GM10248 (cell line): ENCODE measurements around the gene NXF3.

Experiments
- CTCF ChIA-PET: fragments of 300-600 bp; sonication (Branson Sonifier 250); formaldehyde crosslinking; extraction: SDS; loops from one replicate; lab custom pipeline; 2021; ENCODE audit warnings: antibody characterized with exemption; lab: Yijun Ruan, JAX
- POLR2A ChIA-PET: fragments of 350-650 bp; sonication (Branson Sonifier 250); formaldehyde crosslinking; extraction: SDS; loops from one replicate; lab custom pipeline; 2020; ENCODE audit warnings: antibody characterized with exemption; lab: Yijun Ruan, JAX
- DNase-seq: peaks from one replicate; pipeline ENCODE4 v3.0.0; 2012; ENCODE audit errors: extremely low spot score
- TF ChIP-seq, protein P1 (sequence below): IDR thresholded peaks from 2 replicates; pipeline ENCODE4 v1.5.1; 2012; ENCODE audit warnings: mild to moderate bottlenecking, low read depth; ENCODE audit errors: extremely low read depth, missing control alignments, control extremely low read depth

Gene NXF3

DNA sequence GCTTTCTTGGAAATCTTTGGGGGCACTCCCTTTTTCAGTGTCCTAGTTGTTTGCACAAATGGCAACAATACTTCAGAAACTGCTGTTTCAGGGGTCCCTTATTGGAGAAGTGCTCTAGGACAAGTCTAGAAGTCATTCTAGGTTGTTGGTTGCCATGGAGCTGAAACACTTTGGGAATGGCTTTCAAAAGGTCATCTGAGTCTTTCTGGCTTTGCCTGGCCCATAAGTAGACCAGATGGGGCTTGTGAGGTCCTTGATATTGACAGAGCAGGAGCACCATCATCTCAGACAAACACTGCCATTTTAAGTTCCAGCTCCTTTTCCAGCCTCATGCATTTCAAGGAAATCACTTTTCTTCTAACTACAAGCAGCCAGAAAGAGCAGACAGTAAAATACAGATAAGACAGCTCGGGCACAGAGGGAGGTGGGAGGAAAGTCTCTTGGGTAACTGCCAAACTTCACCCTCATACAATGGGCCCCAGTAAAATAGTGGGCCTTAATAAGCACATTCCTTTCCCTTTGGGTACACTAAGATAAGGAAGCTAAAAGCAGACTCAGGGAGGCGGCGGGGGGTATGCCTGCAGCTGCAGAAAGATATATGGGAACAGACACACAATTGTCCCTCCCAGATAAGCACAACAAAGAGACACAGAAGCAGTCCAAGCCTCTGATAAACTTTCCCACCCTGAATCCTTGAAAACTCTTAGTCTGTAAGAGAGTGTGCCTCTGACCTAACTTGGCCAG is 8.5 kb upstream of the NXF3 start:
- DNase-seq = no peak
- ChIA-PET POLR2A (no interaction called here), CTCF (no interaction called here)
- TF ChIP-seq, protein P1, sequence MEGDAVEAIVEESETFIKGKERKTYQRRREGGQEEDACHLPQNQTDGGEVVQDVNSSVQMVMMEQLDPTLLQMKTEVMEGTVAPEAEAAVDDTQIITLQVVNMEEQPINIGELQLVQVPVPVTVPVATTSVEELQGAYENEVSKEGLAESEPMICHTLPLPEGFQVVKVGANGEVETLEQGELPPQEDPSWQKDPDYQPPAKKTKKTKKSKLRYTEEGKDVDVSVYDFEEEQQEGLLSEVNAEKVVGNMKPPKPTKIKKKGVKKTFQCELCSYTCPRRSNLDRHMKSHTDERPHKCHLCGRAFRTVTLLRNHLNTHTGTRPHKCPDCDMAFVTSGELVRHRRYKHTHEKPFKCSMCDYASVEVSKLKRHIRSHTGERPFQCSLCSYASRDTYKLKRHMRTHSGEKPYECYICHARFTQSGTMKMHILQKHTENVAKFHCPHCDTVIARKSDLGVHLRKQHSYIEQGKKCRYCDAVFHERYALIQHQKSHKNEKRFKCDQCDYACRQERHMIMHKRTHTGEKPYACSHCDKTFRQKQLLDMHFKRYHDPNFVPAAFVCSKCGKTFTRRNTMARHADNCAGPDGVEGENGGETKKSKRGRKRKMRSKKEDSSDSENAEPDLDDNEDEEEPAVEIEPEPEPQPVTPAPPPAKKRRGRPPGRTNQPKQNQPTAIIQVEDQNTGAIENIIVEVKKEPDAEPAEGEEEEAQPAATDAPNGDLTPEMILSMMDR = no peak

DNA sequence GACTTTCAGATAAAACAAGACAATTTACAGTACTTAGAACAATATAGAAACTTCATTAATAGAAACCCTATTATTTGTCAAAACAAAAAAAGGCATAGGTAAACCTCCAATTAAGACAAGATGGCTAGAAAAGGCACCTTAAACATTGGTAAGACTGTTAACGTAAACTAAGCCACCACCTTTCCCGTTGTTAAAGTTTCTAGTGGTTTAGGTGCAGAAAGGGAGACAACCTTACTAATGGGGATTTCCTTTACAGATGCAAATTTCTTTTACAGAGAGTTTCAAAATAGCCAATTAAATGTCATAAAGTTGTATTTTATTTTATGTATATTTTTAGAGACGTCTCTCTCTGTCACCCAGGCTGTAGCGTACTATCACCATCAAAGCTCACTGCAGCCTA is 7.5 kb upstream of the NXF3 start:
- CTCF ChIA-PET = no interaction called here
- POLR2A ChIA-PET = no interaction called here
- no peak for DNase-seq
- TF ChIP-seq, protein P1 = no peak

DNA sequence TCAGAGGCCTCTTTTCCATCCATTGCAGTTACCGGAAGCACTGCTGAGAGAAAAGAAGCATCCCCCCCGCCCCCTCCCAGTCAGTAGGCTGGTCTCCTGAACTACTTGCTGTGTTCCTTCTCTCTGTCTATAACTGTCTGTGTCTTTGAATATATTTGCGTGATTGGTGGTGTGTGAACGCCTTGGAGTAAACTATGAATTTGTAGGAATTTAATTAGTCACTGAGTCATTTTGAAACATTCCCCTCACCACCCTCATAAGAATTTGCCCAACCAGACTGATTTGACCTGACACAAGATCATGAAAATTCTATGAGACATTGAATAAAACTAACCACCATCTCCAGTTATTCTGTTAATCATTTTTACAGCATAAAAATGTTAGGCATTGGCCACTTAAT is 6.7 kb upstream of the NXF3 start:
- ChIA-PET POLR2A (no interaction called here), CTCF (no interaction called here)
- DNase-seq = no peak
- TF ChIP-seq, protein P1 = no peak

DNA sequence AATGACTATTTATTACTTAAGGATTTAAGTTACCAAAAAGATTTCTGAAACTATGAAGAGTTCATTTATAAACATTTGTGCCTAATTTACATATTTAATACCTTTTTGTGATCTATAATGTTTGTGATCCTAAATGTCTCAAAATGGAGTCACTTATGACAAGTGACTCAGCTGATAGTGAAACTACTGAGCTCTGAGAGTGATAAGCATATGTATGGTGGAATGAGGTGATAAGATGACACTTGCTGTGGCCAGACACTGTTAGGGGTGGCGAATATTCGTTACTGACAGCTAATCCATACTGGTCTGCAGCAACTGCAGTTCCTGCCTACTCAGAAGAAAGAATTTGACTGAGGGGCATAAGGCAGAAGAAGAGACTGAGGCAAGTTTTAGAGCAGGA is 5.5 kb upstream of the NXF3 start:
- no peak for DNase-seq
- TF ChIP-seq, protein P1 = no peak
- ChIA-PET CTCF (no interaction called here), POLR2A (no interaction called here)

DNA sequence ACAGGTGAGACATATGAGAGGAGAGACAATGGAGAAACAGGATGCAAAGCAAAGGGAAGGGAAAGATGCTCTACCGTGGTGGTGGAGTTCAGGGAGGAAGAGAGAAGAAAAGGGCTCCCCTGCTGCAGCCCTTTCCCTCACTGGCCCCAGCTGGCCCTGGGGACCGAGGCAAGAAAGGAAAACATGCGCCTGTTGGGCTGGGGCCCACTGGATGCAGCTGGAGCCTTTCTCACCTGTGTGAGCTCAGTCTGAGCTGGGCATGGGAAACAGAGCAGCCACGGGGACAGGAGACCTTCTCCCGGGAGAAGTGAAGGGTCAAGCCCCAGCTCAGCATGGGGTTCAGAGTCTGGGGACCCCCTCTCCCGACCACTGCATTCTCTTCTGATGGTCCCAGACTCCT is 11.9 kb downstream of the NXF3 start:
- TF ChIP-seq, protein P1 = no peak
- no peak for DNase-seq
- POLR2A ChIA-PET = no interaction called here
- CTCF ChIA-PET = no interaction called here

DNA sequence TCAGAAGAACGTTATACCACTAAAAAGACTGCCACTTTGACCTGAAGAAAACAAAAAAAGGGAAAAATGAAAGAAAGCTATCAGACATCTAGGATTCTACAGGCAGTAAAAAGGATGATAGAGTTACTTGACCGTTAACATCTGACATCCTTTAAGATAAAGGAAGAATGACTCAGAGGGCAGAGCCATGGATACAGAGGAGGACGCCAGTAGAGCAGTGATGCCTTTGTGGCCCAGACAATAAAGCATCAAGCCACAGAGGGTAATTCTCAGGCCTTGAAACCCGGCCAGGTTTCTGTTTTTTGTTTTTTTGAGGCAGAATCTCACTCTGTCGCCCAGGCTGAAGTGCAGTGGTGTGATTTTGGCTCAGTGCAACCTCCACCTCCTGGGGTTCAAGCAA is 19.5 kb downstream of the NXF3 start:
- ChIA-PET CTCF (no interaction called here), POLR2A (no interaction called here)
- no peak for DNase-seq
- TF ChIP-seq, protein P1 = no peak
